Neural progenitor cell (in vitro differentiated cells): ENCODE data around the gene KLHL25. TPM values are rescaled to one million over a fixed set of nuclear protein-coding genes. Genes with fewer than 3 reads are reported as not detected.

ENCODE experiments used
- DNase-seq: peaks from one replicate; pipeline ENCODE4 v3.0.0-alpha.2; 2016; ENCODE audit warnings: low spot score
- H2AFZ ChIP-seq: fragments of 200-600 bp; sonication (generic); replicated peaks from 2 replicates; pipeline ENCODE4 v1.6.1; 2016; ENCODE audit warnings: antibody characterized with exemption
- H3F3A ChIP-seq: fragments of 200-600 bp; sonication (generic); 2 replicates; pipeline ENCODE4 v1.6.1; 2016; ENCODE audit warnings: antibody characterized with exemption, low read depth
- H3K27ac ChIP-seq: fragments of 200-600 bp; sonication (generic); 2 replicates; pipeline ENCODE4 v1.5.1; 2016; ENCODE audit warnings: mild to moderate bottlenecking
- H3K27me3 ChIP-seq: fragments of 200-600 bp; sonication (generic); 2 replicates; pipeline ENCODE4 v1.6.1; 2016; ENCODE audit warnings: mild to moderate bottlenecking, moderate library complexity
- H3K36me3 ChIP-seq: fragments of 200-600 bp; sonication (generic); 2 replicates; pipeline ENCODE4 v1.5.1; 2016
- H3K4me1 ChIP-seq: fragments of 200-600 bp; sonication (generic); 2 replicates; pipeline ENCODE4 v1.6.1; 2016; ENCODE audit warnings: mixed run types
- H3K4me2 ChIP-seq: fragments of 200-600 bp; sonication (generic); 2 replicates; pipeline ENCODE4 v1.6.1; 2016
- H3K4me3 ChIP-seq: fragments of 200-600 bp; sonication (generic); 2 replicates; pipeline ENCODE4 v1.5.1; 2016
- H3K79me2 ChIP-seq: fragments of 200-600 bp; sonication (generic); 2 replicates; pipeline ENCODE4 v1.6.1; 2016; ENCODE audit warnings: low read depth
- H3K9ac ChIP-seq: fragments of 200-600 bp; sonication (generic); 2 replicates; pipeline ENCODE4 v1.6.1; 2016
- H3K9me3 ChIP-seq: fragments of 200-600 bp; sonication (generic); 2 replicates; pipeline ENCODE4 v1.5.1; 2016; ENCODE audit warnings: low read depth
- H4K20me1 ChIP-seq: fragments of 200-600 bp; sonication (generic); 2 replicates; pipeline ENCODE4 v1.6.1; 2016; ENCODE audit warnings: low read depth
- H3K27ac Mint-ChIP-seq: 3 replicates; pipeline ENCODE4 v1.8.0; 2021; ENCODE audit warnings: mixed read lengths
- H3K27me3 Mint-ChIP-seq: 2 replicates; pipeline ENCODE4 v1.8.0; 2022; ENCODE audit warnings: low read depth, mild to moderate bottlenecking, inconsistent platforms, moderate library complexity, mixed read lengths; ENCODE audit not compliant: insufficient read depth
- H3K36me3 Mint-ChIP-seq: 3 replicates; pipeline ENCODE4 v1.8.0; 2021; ENCODE audit warnings: mixed read lengths
- H3K4me1 Mint-ChIP-seq: 3 replicates; pipeline ENCODE4 v1.8.0; 2021; ENCODE audit warnings: mixed read lengths
- H3K4me3 Mint-ChIP-seq: 3 replicates; pipeline ENCODE4 v1.8.0; 2021; ENCODE audit warnings: mild to moderate bottlenecking, moderate library complexity, mixed read lengths
- H3K9me3 Mint-ChIP-seq: 3 replicates; pipeline ENCODE4 v1.8.0; 2020; ENCODE audit warnings: mixed read lengths
- CTCF ChIP-seq: fragments of 200-600 bp; sonication (generic); IDR thresholded peaks from 2 replicates; pipeline ENCODE4 v1.5.1; 2017; ENCODE audit warnings: antibody characterized with exemption, mild to moderate bottlenecking
- EZH2 ChIP-seq: fragments of 200-600 bp; sonication (generic); IDR thresholded peaks from 2 replicates; pipeline ENCODE4 v1.6.1; 2017; ENCODE audit warnings: antibody characterized with exemption, mild to moderate bottlenecking, moderate library complexity
- EZH2phosphoT487 ChIP-seq: fragments of 200-600 bp; sonication (generic); IDR thresholded peaks from 2 replicates; pipeline ENCODE4 v1.6.1; 2017; ENCODE audit warnings: antibody characterized with exemption
- total RNA-seq: library from RNA; depleted of rRNA; stranded (reverse); fragments of >200 nt; gene quantifications from 2 replicates; pipeline ENCODE4 v1.2.3, GENCODE V29; 2015; ENCODE audit warnings: low replicate concordance

The KLHL25 gene
- 12.1 and 25.3 TPM in 2 replicates for total RNA-seq

GRCh38 chr15:85794598-85795336, at the start of gene KLHL25:
Gene KLHL25 (minus strand): TSS chr15:85794925. CDS start chr15:85769810, 25,115 bp downstream.
- peak within 1 kb of the TSS; percentile 70 for H3K27ac ChIP-seq
- peak within 1 kb of the TSS; percentile 98 for H3K4me3 Mint-ChIP-seq

DNA sequence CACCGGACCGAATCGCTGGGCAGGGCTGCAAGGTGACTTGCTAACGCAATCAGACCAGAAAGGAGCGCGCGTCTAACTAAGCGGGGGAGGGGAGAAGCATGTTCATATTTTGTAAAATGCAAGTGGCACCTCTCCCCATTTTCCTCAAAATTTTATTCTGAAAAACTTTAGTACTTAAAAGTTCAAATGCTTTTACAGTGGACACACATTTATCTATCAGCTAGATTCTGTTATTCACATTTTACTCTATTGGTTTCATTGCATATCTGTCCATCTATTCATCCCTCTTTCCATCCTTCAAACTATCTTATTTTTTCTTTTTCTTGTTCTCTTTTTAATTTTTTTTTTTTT, 46.1 kb upstream of the KLHL25 start:
- H3K36me3 Mint-ChIP-seq: no peaks in the 10 kb centered on the region
- Histone ChIP-seq H3K9ac (no peak overlapping the region), H3K27ac (no peak overlapping the region), H3K9me3 (no peaks in the 10 kb centered on the region), H2AFZ (no peak overlapping the region), H3K4me2 (peak overlapping the region; percentile 82), H3K4me1 (peaks cover 3% of the 10 kb centered on the region), H3K36me3 (no peaks in the 10 kb centered on the region), H3K27me3 (peaks cover 11% of the 10 kb centered on the region), H3F3A (no peaks in the 10 kb centered on the region), H3K79me2 (no peaks in the 10 kb centered on the region), H3K4me3 (no peak overlapping the region), H4K20me1 (no peaks in the 10 kb centered on the region)
- H3K9me3 Mint-ChIP-seq: peaks cover 3% of the 10 kb centered on the region
- DNase-seq: no peak
- H3K27me3 Mint-ChIP-seq: peaks cover 3% of the 10 kb centered on the region
- no peak overlapping the region for H3K27ac Mint-ChIP-seq
- H3K4me3 Mint-ChIP-seq: peak overlapping the region; percentile 64
- peaks cover 15% of the 10 kb centered on the region for H3K4me1 Mint-ChIP-seq
- TF ChIP-seq EZH2phosphoT487 (no peak), EZH2 (no peak), CTCF (no peak)

More at GRCh38 chr15:85794598-85795336, at the start of gene KLHL25:
- Mint-ChIP-seq H3K36me3 (peaks cover 17% of the 10 kb centered on the region), H3K9me3 (peaks cover 3% of the 10 kb centered on the region), H3K27me3 (peaks cover 16% of the 10 kb centered on the region), H3K27ac (peak within 1 kb of the TSS; percentile 96), H3K4me1 (peaks cover 44% of the 10 kb centered on the region)
- Histone ChIP-seq H3K36me3 (no peaks in the 10 kb centered on the region), H3F3A (no peaks in the 10 kb centered on the region), H3K9me3 (no peaks in the 10 kb centered on the region), H3K4me1 (peaks cover 7% of the 10 kb centered on the region), H3K4me2 (peak within 1 kb of the TSS; percentile 73), H3K4me3 (peak within 1 kb of the TSS; percentile 79), H3K79me2 (peaks cover 47% of the 10 kb centered on the region), H3K27me3 (peaks cover 6% of the 10 kb centered on the region), H2AFZ (peak within 1 kb of the TSS; percentile 60), H3K9ac (peak within 1 kb of the TSS; percentile 50), H4K20me1 (peaks cover 41% of the 10 kb centered on the region)
- TF ChIP-seq CTCF: no peak
- TF ChIP-seq EZH2: no peak
- no peak for TF ChIP-seq EZH2phosphoT487
- peak; percentile 97 for DNase-seq

DNA sequence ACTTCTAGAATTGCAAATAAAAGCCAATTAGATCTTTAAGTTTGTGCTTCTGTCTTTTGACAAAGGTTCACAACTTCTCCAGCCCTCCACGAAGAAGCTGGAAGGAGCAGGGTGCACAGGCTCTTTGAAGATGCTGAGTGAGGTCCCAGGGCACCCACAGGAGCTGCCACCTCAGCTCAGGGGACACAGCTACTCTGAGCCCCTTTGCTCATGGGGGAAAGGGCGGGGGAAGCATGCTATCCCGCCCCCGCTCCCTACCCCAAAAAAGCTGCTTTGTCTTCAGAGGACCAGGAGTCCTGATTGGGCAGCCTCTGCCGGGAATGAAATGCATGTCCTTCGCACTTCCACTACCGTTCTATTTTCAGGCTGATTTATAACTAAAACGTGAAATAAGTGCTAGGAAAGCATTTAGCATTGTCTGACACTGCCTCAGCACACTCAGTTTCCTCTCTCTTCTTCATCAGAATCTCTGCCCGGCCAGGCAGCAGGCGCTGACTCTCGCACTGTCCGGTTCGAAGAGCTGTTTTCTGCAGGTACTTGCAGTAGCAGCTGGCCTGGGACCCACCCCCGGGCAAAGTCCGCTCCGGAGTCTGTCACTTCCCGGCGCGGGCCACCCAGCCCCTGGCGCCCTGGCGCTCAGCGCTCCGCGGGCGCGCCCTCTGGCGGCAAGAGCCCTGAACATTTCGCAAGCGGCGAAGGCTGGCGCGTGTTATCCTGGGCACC, 45.5 kb upstream of the KLHL25 start:
- no peak overlapping the region for H3K9ac ChIP-seq
- no peak overlapping the region for H3K27ac Mint-ChIP-seq
- peak; percentile 92 for DNase-seq

More for the DNA sequence above, 45.5 kb upstream of the KLHL25 start:
- Histone ChIP-seq H2AFZ (peak overlapping the region; percentile 91), H3F3A (no peaks in the 10 kb centered on the region), H4K20me1 (no peaks in the 10 kb centered on the region), H3K9me3 (no peaks in the 10 kb centered on the region), H3K4me1 (peaks cover 3% of the 10 kb centered on the region), H3K27ac (no peak overlapping the region), H3K4me2 (peak overlapping the region; percentile 82), H3K79me2 (no peaks in the 10 kb centered on the region), H3K36me3 (no peaks in the 10 kb centered on the region), H3K27me3 (peaks cover 11% of the 10 kb centered on the region), H3K4me3 (peak overlapping the region; percentile 35)
- H3K27me3 Mint-ChIP-seq: peaks cover 3% of the 10 kb centered on the region
- peak overlapping the region; percentile 64 for H3K4me3 Mint-ChIP-seq
- no peak for TF ChIP-seq EZH2
- peak; percentile 91 for TF ChIP-seq CTCF
- peaks cover 15% of the 10 kb centered on the region for H3K4me1 Mint-ChIP-seq
- H3K9me3 Mint-ChIP-seq: peaks cover 3% of the 10 kb centered on the region
- no peaks in the 10 kb centered on the region for H3K36me3 Mint-ChIP-seq
